Effector CD8-positive, alpha-beta T cell (primary cell): Measurements from ENCODE around the gene LAIR2.
A peak's percentile ranks its signal among the peaks of the same experiment; 100 is the strongest.
"Not testable (repeated sequence)": the region's sequence is repeated elsewhere in the genome, so short reads cannot be mapped to it uniquely, and the experiment has no call there.

ENCODE experiments used
- DNase-seq: peaks from one replicate; lab custom pipeline; 2025; lab: John Stamatoyannopoulos, UW

Gene LAIR2

DNA sequence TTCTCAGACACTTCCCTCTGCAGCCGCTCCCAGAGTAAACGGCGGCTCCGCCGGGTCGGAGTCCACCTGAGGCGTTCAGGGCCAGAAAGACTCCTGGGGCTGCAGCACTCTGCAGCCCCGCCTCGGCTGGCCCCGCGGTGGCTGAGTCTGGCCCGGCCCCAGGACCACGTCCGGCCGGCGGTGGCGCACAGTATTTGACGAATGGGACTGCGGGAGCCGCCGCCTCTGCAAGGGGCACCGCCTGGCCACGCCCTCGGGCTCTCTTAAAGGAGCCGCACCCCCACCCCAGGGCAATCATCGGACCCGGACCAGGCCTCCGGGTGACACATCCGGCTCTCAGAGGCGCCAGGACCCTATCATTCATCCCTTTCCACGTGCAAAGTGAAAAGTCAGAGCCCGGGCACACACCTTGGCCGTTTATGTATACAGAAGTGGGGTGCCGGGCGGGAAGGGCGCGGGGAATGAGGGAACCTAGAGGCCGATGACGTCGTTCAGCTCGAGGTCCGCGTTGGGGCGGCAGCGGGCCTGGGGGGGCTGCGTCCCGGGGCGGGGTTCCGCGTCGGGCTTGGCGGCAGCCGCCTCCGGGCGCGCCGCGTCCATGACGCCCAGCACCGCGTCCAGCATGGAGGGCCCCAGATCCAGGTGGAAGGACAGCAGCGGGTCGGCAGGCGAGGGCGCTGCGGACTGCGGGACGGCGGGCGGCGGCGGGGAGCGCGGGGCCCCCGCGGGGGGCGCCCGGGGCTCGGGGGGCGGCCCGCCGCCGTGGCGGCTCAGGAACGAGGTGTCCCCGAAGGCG lies 37.8 kb upstream of the LAIR2 start:
- DNase-seq = peak; percentile 52

DNA sequence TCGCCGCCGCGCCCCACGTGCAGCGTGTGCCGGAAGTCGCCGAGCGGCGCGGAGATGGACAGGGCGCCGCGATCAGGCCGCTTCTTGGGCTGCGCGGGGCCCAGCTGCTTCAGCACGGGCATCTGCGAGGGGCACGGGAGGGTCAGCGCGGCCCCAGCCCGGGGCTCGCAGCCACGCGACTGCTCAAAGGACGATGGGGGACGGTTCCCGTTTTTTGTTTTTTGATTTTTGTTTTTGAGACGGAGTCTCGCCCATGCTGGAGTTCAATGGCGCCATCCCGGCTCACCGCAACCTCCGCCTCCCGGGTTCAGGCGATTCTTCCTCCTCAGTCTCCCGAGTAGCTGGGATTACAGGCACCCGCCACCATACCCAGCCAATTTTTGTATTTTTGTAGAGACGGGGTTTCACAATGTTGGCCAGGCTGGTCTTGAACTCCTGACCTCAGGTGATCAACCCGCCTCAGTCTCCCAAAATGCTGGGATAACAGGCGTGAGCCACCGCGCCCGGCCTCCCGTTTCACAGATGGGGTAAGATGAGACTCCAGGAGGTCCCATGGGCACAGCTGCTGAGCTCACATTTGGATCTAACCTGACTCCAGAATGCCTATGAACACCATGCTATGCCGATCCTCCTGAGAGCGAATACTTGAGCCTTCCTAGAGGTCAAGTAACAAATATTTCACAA lies 37.1 kb upstream of the LAIR2 start:
- no peak for DNase-seq

DNA sequence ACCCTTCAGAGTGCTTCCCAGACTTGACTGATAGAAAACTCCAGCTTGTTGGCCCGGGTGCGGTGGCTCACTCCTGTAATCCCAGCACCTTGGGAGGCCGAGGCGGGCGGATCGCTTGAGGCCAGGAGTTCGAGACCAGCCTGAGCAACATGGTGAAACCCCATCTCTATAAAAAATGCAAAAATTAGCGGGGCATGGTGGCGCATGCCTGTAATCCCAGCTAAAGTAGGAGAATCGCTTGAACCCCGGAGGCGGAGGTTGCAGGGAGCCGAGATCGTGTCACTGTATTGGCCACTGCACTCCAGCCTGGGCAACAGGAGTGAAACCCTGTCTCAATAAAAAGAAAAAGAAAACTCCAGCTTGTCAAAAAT lies 36.5 kb upstream of the LAIR2 start:
- not testable (repeated sequence) for DNase-seq

DNA sequence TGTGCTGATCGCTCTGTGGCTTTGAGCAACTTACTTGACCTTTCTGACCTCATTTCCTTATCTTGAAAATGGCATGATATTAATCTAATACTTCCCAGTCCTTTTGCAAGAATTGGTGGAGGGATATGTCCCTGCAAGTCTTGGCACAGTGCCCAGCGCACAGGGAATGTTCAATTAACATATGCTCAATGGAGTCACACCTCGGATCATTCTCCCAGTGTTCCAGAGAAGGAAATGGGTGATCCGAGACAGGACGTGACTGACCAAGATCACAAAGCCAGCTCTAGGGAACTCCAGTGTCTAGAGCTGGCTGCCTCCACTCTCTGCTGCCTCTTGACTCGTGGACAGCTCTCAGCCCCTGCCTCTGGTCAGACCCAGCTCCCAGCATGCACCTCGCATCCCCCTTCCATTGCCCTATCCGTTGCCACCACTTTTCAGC lies 33.1 kb upstream of the LAIR2 start:
- no peak for DNase-seq

DNA sequence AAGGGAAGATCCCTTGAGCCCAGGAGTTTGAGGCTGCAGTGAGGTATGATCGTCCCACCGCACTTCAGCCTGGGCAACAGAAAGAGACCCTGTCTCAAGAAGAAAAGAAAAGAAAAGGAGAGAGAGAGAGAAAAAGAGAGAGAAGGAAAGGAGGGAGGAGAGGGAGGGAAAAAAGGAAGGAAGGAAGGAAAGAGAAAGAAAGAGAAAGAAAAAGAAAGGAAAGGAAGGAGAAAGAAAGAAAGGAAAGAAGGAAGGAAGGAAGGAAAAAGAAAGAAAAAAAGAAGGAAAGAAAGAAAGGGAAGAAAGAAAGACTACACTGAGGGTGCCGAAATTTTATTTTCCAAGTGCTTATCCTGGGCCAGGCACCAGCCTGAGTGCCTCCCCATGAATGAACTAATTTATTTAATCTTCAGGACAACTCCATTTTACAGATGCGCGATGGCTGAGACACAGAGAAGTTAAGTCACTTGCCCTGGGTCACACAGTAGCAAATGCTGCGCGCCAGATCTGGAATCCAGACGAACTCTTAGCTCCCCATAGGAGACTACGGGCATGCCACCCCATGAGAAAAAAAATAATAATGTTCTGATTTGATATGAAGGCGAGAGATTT lies 32.2 kb upstream of the LAIR2 start:
- no peak for DNase-seq

DNA sequence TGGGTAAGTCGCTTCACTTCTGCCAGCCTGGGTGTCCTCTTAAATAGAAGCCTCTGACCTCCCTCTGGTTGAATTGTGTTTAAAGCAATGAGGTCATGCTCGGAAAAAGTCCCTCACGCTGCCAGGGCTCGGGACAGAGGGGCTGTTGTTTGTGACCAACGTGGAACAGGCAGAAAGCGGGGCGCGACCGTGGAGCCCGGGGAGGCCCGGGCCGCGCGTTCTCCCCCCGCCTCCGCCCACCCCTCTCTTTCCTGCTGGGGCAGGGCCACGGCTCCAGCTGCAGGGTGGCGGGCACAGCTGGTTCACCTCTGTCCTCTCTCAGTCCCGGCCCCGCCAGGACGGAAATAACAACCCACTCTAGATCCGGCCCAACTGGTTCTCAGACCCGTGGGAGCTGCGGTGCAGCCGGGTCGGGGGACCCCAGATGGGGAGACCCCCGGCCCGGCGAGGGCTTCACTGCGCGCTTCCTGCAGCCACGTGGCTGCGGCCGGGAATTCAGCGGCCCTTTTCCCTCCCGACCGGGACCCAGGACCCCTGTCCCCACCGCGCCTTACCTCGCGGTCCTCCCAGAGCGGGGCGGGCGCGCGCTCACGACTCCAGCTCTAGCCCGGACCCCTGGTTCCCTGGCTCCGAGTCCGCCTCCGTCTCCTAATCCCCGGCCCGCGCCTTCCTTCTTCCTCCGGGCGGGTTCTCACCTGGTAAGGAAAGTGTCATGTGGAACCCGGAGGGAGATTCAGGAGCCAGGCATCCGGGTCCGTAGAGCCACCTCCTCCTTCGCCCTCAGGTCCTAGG lies 31.4 kb upstream of the LAIR2 start:
- no peak for DNase-seq

DNA sequence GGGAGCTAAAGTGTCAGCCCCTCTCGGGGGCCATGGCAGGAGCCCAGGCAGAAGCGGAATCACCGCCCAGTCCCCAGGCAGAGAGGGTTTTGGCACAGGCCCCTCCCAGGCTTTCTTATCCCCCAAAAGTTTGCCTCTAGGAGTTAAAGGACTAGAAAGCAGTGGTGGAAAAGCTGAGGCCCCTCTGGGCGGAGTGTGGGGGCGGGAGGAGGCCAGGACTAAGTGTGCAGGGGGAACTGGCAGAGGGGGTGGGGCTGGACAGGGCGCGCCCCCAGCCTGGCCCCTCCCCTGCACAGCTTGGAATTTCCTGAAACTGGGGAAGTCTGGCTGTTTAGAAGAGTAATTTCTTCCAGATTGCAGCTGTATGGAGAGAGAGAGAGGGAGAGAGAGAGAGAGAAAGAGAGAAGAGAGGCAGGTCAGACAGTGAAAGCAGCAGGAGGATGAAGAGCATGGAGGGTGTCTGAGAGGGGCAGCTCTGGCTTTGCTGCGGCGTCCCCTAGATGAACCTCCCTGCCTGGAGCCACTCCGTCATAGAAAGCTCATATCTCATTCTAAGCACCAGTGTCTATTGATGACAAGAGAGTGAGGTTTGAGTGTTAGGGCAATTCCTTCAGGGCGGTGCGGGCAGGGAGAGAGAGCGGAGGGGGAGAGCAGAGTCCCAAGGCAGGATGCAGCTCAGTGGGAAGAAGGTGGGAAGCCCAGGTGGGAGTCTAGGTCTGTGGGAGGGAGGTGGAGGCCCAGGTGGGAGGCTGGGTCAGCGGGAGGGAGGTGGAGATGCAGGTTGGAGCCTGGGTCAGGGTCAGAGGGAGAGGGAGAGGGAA lies 29.4 kb upstream of the LAIR2 start, which contains the start of gene CDC42EP5:
TSS of gene CDC42EP5 (minus strand) at position 226 of the 821 bp plus-strand sequence. CDS start 7,749 bp downstream, outside the sequence.
- DNase-seq = no peak

DNA sequence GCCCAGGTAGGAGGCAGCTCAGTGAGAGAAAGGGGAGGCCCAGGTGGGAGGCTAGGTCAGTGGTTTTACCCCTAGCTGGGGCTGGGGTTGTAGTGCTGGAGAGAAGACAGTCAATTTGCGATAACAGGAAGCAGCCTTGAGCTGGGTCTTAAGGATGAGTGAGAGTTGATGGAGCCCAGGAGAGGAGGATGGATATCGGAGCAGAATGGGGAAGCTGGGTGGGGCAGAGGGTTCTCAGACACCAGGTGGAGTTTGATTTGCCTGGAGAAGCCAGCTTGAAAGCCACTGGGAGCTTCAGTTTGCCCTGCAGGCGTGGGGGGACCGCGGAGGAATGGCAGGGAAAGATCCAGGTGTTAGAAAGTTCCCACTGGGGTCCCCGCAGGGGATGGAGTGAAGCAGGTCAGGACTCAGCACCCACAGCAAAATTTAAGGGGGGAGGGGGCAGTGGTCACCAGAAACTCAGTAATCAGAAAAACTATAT lies 28.7 kb upstream of the LAIR2 start:
- no peak for DNase-seq

DNA sequence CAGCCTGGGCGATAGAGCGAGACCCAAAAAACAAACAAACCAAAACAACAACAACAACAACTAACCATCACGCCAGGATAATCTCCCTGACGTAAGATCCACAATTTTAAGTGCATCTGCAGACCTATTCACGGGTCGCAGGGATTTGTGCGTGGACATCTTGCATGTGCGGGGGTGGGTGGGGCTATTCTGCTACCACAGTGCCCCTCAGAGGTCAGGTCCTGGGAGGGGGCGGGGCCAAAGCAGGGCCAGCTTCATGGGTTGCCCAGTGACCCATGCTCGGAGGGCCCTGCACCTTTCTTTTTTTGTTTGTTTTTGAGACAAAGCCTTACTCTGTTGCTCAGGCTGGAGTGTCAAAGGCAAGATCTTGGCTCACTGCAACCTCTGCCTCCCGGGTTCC lies 26.9 kb upstream of the LAIR2 start:
- DNase-seq = no peak

DNA sequence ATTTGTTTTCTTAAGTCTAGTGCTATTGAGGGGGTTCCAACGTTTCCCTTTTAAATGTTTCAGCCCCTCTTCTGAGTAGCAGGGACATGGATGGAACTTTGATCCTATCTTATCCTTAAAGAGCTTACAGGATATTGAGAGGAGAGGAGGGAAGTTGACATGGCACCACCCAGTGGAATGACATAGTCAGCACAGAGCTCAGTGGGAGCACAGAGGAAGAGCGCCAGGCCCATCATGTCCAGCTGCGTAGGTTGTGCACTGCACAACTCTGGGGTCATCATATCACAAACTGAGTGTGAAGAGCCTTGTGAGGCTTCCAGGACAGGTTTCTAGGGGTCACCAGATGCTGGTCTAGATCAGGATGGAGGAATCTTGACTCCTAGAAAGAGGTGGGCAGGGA lies 25.0 kb upstream of the LAIR2 start:
- no peak for DNase-seq

DNA sequence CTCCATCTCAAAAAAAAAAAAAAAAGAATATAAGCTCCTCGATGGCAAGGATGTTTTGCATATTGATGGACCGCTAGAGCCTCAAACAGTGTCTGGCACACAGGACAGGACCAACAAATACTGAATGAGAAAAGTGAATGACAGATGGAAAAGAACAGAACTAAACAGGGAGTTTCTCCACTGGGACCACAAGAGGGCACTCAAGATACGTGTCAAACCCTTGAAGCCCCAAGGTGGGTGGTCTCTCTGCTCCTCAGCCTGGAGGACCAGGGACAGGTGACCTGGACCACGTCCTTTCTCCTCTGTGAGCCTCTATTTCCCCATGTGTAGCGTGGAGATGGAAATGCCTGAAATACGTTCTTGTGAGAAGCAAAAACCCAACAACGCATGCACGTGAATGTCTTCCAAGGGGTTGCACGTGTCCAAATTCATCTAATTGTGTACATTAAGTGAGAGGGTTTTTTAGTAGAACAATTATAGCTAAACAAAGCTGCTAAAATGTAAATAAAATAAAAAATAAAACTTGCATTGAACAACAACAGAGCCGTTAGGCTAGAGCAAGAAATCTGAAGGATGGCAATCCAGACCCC lies 23.9 kb upstream of the LAIR2 start:
- no peak for DNase-seq

DNA sequence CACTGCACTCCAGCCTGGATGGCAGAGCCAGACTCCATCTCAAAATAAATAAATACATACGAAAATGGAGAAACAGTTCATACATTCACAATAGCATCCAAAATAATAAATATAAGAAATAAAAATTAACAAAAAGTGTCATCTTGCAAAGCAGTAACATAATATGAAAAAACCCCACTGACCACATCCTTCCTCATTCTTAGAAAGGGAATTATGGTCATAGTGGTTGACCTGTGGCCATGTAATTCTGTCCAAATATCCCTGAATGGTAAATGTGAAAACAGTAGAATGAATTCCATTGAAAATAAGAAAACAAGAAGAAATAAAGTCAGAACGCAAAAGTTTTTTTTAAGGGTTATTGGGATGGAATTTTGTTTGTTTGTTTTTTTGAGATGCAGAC lies 22.6 kb upstream of the LAIR2 start:
- DNase-seq = no peak

DNA sequence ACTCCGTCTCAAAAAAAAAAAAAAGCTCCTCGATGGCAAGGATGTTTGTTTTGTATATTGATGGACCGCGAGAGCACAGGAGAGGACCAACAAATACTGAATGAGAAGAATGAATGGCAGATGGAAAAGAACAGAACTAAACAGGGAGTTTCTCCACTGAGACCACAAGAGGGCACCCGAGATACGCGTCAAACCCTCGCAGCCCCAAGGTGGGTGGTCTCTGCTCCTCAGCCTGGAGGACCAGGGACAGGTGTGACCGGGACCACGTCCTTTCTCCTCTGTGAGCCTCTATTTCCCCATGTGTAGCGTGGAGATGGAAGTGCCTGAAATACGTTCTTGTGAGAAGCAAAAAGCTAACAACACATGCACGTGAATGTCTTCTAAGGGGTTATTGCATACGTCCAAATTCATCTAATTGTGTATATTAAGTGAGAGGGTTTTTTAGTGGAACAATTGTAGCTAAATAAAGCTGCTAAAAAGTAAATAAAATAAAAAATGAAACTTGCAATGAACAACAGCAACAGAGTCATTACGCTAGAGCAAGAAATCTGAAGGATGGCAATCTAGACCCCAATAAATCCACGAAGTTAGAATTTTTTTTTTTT lies 21.2 kb upstream of the LAIR2 start:
- no peak for DNase-seq

DNA sequence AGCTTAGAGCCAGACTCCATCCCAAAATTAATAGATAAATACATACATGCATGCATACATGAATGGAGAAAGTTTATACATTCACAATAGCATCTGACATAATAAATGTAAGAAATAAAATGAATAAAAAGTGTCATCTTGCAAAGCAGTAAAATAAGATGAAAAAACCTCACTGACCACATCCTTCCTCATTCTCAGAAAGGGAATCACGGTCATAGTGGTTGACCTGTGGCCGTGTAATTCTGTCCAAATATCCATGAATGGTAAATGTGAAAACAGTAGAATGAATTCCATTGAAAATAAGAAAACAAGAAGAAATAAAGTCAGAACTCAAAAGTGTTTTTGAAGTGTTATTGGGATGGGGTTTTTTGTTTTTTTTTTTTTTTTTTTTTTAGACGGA lies 19.7 kb upstream of the LAIR2 start:
- DNase-seq = no peak

DNA sequence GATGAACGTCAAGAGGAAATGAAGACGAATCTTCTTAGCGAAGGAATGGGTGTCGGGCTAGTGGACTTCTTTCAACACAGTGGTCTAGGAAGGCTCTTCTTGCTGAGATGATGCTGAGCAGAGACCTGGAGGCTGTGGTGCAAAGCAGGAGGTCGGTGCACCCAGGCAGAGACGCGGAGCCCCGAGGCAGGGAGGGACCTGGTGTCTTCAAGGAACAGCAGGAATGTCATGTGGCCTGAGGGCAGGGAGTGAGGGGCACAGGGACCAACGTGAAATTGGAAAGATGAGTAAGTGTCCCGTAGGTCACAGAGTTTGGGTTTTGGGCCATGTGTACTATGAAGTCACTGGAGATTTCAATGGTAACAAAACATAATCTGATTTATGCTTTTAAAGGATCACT lies 18.2 kb upstream of the LAIR2 start:
- no peak for DNase-seq

DNA sequence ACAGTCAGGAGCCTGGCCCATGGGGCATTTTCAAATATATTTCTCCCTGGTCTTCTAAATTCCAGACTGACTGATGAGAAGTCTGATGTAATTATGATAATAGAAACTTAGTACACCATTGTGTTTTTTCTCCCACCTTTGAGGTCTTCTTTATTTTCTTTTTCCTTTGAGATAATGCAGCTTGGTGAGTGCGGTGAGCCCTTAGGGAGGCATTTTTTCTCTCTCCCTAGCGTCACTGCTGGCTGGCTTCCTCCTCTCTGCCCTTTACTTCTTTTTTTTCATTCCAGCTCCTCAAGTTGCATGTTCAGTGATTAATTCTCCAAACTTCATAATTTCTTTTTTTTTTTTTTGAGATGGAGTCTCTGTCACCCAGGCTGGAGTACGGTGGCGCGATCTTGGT lies 16.8 kb upstream of the LAIR2 start:
- DNase-seq = no peak

DNA sequence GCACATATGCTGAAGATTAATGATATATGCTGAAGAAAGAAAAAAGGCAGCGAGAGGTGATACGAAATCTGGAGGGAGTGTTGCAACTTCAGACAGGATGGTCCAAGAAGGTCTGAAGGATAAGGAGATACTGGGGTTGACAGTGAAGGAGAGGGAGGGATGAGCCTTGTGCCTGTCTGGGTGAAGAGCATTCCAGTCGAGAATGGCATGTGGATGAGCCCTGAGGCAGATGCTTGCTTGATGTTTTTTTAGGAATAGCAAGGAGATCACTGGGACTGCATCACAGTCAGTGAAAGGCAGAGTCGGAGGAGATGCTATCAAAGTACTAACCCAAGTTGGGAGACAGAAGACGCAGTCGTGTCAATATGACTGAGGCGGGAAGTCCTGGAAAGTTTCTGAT lies 13.3 kb upstream of the LAIR2 start:
- no peak for DNase-seq

DNA sequence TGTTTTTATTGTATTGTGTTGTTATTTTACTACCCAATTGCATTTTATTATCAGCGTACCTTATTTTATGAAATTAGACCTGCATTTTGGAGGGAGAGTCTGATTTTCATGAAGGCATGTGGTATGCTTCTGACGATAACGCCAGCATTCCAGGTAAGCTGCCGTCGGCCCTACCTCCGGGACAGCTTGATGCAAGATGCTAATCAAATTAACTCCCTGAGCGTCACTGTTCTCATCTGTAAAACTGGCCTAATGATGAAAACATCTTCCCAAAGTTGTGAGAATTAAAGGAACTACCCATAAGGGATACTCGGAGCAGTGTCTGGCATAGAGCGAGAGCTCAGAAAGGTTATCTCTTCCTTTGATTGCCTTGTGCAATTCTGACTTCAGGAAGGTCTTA lies 12.9 kb upstream of the LAIR2 start:
- DNase-seq = no peak

DNA sequence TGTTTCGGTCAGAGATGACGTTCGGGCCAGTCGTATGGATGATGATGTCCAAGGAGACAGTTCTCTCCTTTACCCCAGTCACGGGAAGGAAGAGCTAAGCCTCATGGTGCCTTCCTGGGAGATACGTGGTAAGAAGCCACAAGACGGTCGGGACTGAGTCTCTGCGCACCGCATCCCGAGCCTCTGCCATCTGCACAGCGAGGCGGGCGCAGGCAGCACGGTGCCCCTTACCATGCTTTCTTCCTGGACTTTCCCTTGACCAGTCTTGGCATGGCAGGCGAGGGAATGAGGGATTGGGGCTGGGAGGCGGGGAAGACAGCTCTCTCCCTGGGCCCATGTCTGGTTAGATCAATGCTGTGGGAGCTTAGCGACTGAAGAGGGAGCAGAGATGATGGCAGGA lies 10.1 kb upstream of the LAIR2 start:
- DNase-seq = no peak

DNA sequence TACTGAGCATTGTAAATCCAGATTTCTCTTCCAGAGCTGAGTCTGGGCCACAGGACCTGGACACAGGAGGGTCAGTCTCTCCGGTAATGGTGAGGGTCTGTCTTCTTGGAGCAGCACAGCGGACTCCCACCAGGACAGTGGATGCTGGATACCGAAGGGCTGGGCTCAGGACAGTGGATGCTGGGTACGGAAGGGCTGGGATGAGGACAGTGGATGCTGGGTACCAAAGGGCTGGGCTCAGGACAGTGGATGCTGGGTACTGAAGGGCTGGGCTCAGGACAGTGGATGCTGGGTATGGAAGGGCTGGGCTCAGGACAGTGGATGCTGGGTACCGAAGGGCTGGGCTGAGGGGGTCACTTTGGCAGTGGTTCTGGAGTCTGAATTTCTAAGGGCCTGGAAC lies 9.6 kb upstream of the LAIR2 start:
- not testable (repeated sequence) for DNase-seq
